Effector memory CD8-positive, alpha-beta T cell (primary cell): Measurements from ENCODE around the gene PRUNE1.

Experiments used
- ATAC-seq: fragments of 150-1000 bp; cut with Tn5 transposase; replicated peaks from 2 replicates; pipeline ENCODE4 v1.10.0; 2021; ENCODE audit warnings: mild to moderate bottlenecking, moderate library complexity
- DNase-seq, 3 experiments: peaks; one replicate each; pipeline ENCODE4 v3.0.0; 2021
- H3K27ac Mint-ChIP-seq, 2 donors: one replicate each; pipeline ENCODE4 v1.8.0; 2022; ENCODE audit warnings: mild to moderate bottlenecking in 2 of 2, mixed read lengths in 2 of 2, moderate library complexity in 2 of 2
- H3K27me3 Mint-ChIP-seq, 2 donors: one replicate each; pipeline ENCODE4 v1.8.0; 2022; ENCODE audit warnings: mixed read lengths in 2 of 2
- H3K36me3 Mint-ChIP-seq: one replicate; pipeline ENCODE4 v1.8.0; 2022; ENCODE audit warnings: mild to moderate bottlenecking, moderate library complexity, mixed read lengths; ENCODE audit not compliant: insufficient read depth
- H3K4me1 Mint-ChIP-seq, 2 donors: one replicate each; pipeline ENCODE4 v1.8.0; 2022; ENCODE audit warnings: low read depth in 2 of 2, mixed read lengths in 2 of 2
- H3K4me3 Mint-ChIP-seq, 2 donors: one replicate each; pipeline ENCODE4 v1.8.0; 2022; ENCODE audit warnings: mild to moderate bottlenecking in 2 of 2, mixed read lengths in 2 of 2, moderate library complexity in 2 of 2
- H3K9me3 Mint-ChIP-seq, 2 donors: one replicate each; pipeline ENCODE4 v1.8.0; 2022; ENCODE audit warnings: mixed read lengths in 2 of 2

The PRUNE1 gene

DNA sequence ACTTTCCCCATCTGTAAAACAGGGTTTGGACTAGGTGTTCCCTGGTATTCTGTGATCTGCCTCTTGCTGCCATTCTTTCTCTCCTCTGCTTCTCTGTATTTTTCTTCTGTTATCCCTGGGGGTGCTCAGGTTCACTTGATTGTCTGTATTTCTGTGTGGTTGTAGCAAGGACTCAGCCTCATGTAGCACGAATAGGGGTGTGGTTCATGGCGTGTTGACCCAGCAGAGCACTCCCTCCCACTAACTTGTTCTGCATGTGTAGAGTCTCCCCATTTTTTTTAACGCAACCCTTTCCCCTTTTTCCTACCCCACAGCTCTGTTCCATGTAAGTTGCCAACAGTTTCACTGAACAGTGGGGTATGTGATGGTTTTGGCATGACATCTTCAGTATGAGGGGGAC lies 26.9 kb downstream of the PRUNE1 start:
- Mint-ChIP-seq H3K9me3 (no peaks in the 10 kb centered on the region), H3K36me3 (peaks cover 16% of the 10 kb centered on the region), H3K27ac (peak overlapping the region; percentile 67 to 82), H3K27me3 (no peaks in the 10 kb centered on the region), H3K4me1 (peaks cover 3% of the 10 kb centered on the region in 2 donors), H3K4me3 (no peak overlapping the region)
- DNase-seq (no peak), ATAC-seq (no peak)

DNA sequence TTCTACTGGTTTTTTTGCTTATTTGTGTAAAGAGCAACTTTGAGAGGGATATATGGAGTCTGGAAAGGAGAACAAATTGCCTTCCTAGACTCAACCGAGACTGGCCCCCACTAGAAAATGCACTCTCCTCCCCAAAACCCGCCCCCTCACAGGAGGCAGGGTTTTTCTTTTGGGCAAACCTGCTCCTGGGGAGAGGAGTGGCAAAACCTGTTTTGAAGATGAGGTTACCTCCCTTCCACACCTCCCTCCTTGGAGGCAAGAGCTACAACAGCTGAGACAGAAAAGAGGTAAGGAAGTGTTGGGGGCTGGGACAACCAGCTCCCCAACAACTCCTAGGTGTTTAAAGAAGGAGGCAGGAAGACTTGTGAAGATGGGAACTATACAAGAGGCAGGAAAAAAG lies 28.1 kb downstream of the PRUNE1 start, which contains the start of gene BNIPL:
BNIPL (plus strand) TSS at position 231 of the 400 bp plus-strand sequence; CDS start at position 371, 140 bp downstream.
- Mint-ChIP-seq H3K36me3 (peaks cover 16% of the 10 kb centered on the region), H3K9me3 (no peaks in the 10 kb centered on the region), H3K4me1 (peaks cover 3% of the 10 kb centered on the region in 2 donors), H3K27me3 (no peaks in the 10 kb centered on the region), H3K4me3 (no peak within 1 kb of the TSS), H3K27ac (peak within 1 kb of the TSS; percentile 67 to 82)
- DNase-seq (no peak), ATAC-seq (no peak)

DNA sequence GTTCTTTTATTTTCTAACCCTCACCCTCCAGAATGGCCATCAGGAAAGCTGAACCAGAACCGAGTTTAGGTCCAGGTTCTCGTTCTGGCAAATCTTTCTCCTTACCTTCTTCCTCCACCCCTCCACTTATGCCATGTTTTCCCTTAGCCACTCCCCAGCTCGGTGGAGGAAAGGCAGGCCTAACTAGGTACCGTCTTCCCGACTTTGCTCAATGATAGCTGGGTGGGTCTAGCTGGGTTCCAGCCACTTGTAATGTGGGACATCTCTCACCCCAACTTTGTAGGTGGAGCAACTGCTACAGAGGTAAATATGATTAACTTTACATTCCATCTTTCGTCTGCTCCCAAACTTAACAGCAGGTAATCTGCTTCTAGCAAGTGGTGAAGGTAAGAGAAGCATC lies 28.8 kb downstream of the PRUNE1 start:
- Mint-ChIP-seq H3K36me3 (peaks cover 16% of the 10 kb centered on the region), H3K4me3 (no peak overlapping the region), H3K27me3 (no peaks in the 10 kb centered on the region), H3K27ac (peak overlapping the region; percentile 67 to 82), H3K4me1 (peaks cover 3% of the 10 kb centered on the region in 2 donors), H3K9me3 (no peaks in the 10 kb centered on the region)
- DNase-seq (no peak), ATAC-seq (no peak)

GRCh38 chr1:151039521-151039920 lies 31.3 kb downstream of the PRUNE1 start:
- H3K9me3 Mint-ChIP-seq, result no peaks in the 10 kb centered on the region

DNA sequence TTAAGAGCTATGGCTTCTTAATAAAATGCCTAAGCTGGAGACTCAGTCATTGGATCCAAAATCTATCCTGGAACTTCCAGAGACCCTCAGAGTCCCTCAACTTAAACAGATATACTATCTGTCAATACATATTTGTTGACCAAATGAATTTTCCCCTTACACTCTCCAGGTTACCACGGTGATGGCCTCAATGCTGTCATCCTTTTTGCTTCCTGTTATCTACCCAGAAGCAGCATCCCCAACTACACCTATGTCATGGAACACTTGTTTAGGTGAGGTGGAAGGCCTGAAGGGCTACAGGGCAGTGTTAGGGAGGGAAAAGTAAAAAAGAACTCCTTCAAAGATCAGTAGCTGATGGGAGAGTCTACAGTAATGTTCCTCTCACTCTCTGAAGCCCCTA lies 34.9 kb downstream of the PRUNE1 start:
- DNase-seq, result no peak
- no peaks in the 10 kb centered on the region for H3K27me3 Mint-ChIP-seq
- H3K36me3 Mint-ChIP-seq, result peaks cover 9% of the 10 kb centered on the region
- H3K27ac Mint-ChIP-seq, result no peak overlapping the region
- H3K4me1 Mint-ChIP-seq, result peaks cover 16 to 23% of the 10 kb centered on the region in 2 donors
- no peaks in the 10 kb centered on the region for H3K9me3 Mint-ChIP-seq
- no peak overlapping the region for H3K4me3 Mint-ChIP-seq
- no peak for ATAC-seq

More at GRCh38 chr1:151039521-151039920, 31.3 kb downstream of the PRUNE1 start:
- Mint-ChIP-seq H3K27me3 (no peaks in the 10 kb centered on the region), H3K4me1 (peaks cover 3 to 9% of the 10 kb centered on the region in 2 donors), H3K27ac (peak overlapping the region in 1 of 2 donors; percentile 0), H3K36me3 (peaks cover 10% of the 10 kb centered on the region), H3K4me3 (no peak overlapping the region)
- DNase-seq (no peak), ATAC-seq (no peak)

GRCh38 chr1:151047591-151047924 lies 39.3 kb downstream of the PRUNE1 start, which contains the start of gene C1orf56:
TSS of gene C1orf56 (plus strand) at chr1:151047751. CDS start at chr1:151047848, 97 bp downstream.
- DNase-seq (peak; percentile 33 to 40 (median 37)), ATAC-seq (peak; percentile 60)
- Mint-ChIP-seq H3K4me1 (peaks cover 33 to 37% of the 10 kb centered on the region in 2 donors), H3K27ac (peak within 1 kb of the TSS; percentile 92 to 96), H3K36me3 (peaks cover 45% of the 10 kb centered on the region), H3K9me3 (no peaks in the 10 kb centered on the region), H3K4me3 (peak within 1 kb of the TSS; percentile 94 to 96), H3K27me3 (no peaks in the 10 kb centered on the region)

DNA sequence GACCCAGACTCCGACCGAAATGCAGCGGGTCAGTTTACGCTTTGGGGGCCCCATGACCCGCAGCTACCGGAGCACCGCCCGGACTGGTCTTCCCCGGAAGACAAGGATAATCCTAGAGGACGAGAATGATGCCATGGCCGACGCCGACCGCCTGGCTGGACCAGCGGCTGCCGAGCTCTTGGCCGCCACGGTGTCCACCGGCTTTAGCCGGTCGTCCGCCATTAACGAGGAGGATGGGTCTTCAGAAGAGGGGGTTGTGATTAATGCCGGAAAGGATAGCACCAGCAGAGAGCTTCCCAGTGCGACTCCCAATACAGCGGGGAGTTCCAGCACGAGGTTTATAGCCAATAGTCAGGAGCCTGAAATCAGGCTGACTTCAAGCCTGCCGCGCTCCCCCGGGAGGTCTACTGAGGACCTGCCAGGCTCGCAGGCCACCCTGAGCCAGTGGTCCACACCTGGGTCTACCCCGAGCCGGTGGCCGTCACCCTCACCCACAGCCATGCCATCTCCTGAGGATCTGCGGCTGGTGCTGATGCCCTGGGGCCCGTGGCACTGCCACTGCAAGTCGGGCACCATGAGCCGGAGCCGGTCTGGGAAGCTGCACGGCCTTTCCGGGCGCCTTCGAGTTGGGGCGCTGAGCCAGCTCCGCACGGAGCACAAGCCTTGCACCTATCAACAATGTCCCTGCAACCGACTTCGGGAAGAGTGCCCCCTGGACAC lies 39.8 kb downstream of the PRUNE1 start:
- H3K4me3 Mint-ChIP-seq, result peak overlapping the region; percentile 94 to 96
- peaks cover 50% of the 10 kb centered on the region for H3K36me3 Mint-ChIP-seq
- peak; percentile 44 to 60 (median 48) for DNase-seq
- peak overlapping the region; percentile 92 to 96 for H3K27ac Mint-ChIP-seq
- ATAC-seq, result peak; percentile 79
- H3K4me1 Mint-ChIP-seq, result peaks cover 30 to 37% of the 10 kb centered on the region in 2 donors
- H3K9me3 Mint-ChIP-seq, result no peaks in the 10 kb centered on the region
- H3K27me3 Mint-ChIP-seq, result no peaks in the 10 kb centered on the region

DNA sequence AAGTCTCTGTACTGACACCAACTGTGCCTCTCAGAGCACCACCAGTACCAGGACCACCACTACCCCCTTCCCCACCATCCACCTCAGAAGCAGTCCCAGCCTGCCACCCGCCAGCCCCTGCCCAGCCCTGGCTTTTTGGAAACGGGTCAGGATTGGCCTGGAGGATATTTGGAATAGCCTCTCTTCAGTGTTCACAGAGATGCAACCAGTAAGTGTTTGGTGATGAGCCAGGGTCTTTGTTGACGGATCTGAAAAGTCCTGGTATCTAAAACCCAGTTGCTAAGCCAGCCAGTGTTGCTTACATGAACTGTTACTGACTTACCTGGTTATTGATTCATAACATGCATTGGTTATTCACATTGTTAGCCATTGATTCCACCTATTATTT lies 40.4 kb downstream of the PRUNE1 start:
- peaks cover 28 to 38% of the 10 kb centered on the region in 2 donors for H3K4me1 Mint-ChIP-seq
- peak; percentile 11 for ATAC-seq
- peak overlapping the region; percentile 92 to 96 for H3K27ac Mint-ChIP-seq

DNA sequence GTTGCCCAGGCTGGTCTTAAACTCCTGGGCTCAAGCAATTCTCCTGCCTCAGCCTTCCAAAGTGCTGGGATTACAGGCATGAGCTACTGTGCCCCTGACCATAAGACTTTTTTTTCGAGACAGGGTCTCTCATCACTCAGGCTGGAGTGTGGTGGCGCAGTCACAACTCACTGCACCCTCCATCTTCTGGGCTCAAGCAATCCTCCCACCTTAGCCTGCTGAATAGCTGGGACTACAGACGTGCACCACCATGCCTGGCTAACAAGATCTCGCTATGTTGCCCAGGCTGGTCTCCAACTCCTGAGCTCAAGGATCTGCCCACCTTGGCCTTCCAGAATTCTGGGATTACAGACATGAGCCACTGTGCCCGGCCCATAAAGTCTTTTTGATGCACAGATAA lies 41.2 kb downstream of the PRUNE1 start:
- ATAC-seq (no peak), DNase-seq (no peak)
- Mint-ChIP-seq H3K27ac (peak overlapping the region; percentile 49 to 96), H3K27me3 (no peaks in the 10 kb centered on the region), H3K36me3 (peaks cover 62% of the 10 kb centered on the region), H3K4me1 (peaks cover 32 to 47% of the 10 kb centered on the region in 2 donors), H3K9me3 (no peaks in the 10 kb centered on the region), H3K4me3 (peak overlapping the region; percentile 94 to 96)

More for the DNA sequence above, 40.4 kb downstream of the PRUNE1 start:
- Mint-ChIP-seq H3K4me3 (peak overlapping the region; percentile 94 to 96), H3K36me3 (peaks cover 56% of the 10 kb centered on the region), H3K27me3 (no peaks in the 10 kb centered on the region), H3K9me3 (no peaks in the 10 kb centered on the region)
- DNase-seq, result no peak

DNA sequence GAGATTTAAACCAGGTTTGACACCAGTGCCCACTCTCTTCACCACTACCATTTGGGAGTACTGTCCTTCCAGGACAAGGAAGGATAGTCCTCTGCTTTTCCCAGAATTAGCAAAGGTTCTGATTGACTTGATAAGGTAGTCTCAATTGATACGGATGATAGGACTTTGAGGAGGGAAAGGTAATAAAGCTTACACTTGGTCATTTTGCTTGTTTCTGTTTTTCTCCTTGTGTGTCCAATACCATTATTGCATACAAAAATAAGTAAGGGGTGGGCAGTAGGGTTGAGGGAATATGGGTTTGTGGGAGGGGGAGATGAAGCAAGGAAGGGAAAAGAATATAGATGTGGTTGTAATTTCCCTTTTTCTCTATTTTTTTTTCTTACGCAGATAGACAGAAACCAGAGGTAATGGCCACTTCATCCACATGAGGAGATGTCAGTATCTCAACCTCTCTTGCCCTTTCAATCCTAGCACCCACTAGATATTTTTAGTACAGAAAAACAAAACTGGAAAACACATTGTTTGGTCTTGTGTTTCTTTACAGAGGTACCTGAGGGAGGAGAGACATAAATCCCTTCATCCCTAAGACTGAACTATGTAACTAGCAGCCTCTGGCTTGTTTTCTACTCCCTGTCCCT lies 41.9 kb downstream of the PRUNE1 start:
- Mint-ChIP-seq H3K27me3 (no peaks in the 10 kb centered on the region), H3K27ac (peak overlapping the region; percentile 49 to 96), H3K36me3 (peaks cover 66% of the 10 kb centered on the region), H3K9me3 (no peaks in the 10 kb centered on the region), H3K4me1 (peaks cover 36 to 54% of the 10 kb centered on the region in 2 donors), H3K4me3 (peak overlapping the region; percentile 94 to 96)
- no peak for DNase-seq
- no peak for ATAC-seq

GRCh38 chr1:151051356-151052009 lies 43.2 kb downstream of the PRUNE1 start:
- no peak for ATAC-seq
- H3K9me3 Mint-ChIP-seq, result no peaks in the 10 kb centered on the region
- peaks cover 79% of the 10 kb centered on the region for H3K36me3 Mint-ChIP-seq
- H3K27me3 Mint-ChIP-seq, result no peaks in the 10 kb centered on the region
- DNase-seq, result no peak
- no peak overlapping the region for H3K4me3 Mint-ChIP-seq
- H3K27ac Mint-ChIP-seq, result peak overlapping the region; percentile 79 to 86
- H3K4me1 Mint-ChIP-seq, result peaks cover 47 to 66% of the 10 kb centered on the region in 2 donors

- H3K4me1 Mint-ChIP-seq, result peaks cover 47 to 60% of the 10 kb centered on the region in 2 donors
- no peak for ATAC-seq
- H3K36me3 Mint-ChIP-seq, result peaks cover 96% of the 10 kb centered on the region
- peak overlapping the region; percentile 97 to 98 for H3K27ac Mint-ChIP-seq
- no peaks in the 10 kb centered on the region for H3K9me3 Mint-ChIP-seq
- DNase-seq, result no peak
- peak overlapping the region; percentile 95 to 97 for H3K4me3 Mint-ChIP-seq
- no peaks in the 10 kb centered on the region for H3K27me3 Mint-ChIP-seq
Measured at GRCh38 chr1:151054971-151055547, 46.8 kb downstream of the PRUNE1 start.

DNA sequence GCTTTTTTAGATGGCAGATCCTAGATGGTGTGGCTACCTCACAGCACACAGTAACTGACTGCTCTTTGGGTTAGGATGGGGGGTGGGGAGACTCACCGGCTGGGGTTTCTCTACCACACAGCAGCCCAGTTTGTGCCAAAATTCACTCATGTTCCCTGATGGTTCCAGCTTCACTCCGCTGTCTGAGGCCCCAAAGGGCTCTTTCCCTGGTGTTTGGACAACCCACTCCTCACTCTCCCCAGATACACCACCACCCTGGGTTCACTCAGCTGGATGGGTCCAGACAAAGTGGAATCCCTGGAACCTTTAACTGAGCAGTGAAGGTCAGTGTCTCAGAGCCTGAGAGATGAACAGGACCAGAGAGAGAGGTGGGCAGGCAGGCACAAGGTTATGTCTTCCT lies 47.3 kb downstream of the PRUNE1 start:
- Mint-ChIP-seq H3K4me1 (peaks cover 52 to 62% of the 10 kb centered on the region in 2 donors), H3K36me3 (peaks cover 91% of the 10 kb centered on the region), H3K27me3 (no peaks in the 10 kb centered on the region), H3K9me3 (no peaks in the 10 kb centered on the region), H3K27ac (peak overlapping the region; percentile 97 to 98), H3K4me3 (peak overlapping the region; percentile 95 to 97)
- ATAC-seq (no peak), DNase-seq (no peak)
